H9 (cell line): ENCODE results near the gene KCNJ12. TPM values are rescaled to one million over a fixed set of nuclear protein-coding genes. Genes with fewer than 3 reads are reported as not detected.
A peak's percentile ranks its signal among the peaks of the same experiment; 100 is the strongest.

Source experiments
- DNase-seq: peaks from one replicate; pipeline ENCODE4 v3.0.0-alpha.2; 2017
- H2AFZ ChIP-seq: one replicate; pipeline ENCODE4 v1.6.1; 2013; ENCODE audit warnings: mild to moderate bottlenecking, low read length, control low read depth, moderate library complexity
- H2AK5ac ChIP-seq: 2 replicates; pipeline ENCODE4 v1.6.1; 2013; ENCODE audit warnings: low read length, control low read depth, mixed read lengths; ENCODE audit not compliant: insufficient read length
- H2BK120ac ChIP-seq: one replicate; pipeline ENCODE4 v1.6.1; 2013; ENCODE audit warnings: low read depth, mild to moderate bottlenecking, low read length, control low read depth, inconsistent platforms; ENCODE audit not compliant: poor library complexity, severe bottlenecking
- H2BK12ac ChIP-seq: 2 replicates; pipeline ENCODE4 v1.6.1; 2013; ENCODE audit warnings: low read length, control low read depth, mixed read lengths, low read depth; ENCODE audit not compliant: insufficient read length
- H2BK15ac ChIP-seq: 2 replicates; pipeline ENCODE4 v1.6.1; 2013; ENCODE audit warnings: low read depth, low read length, control low read depth
- H2BK20ac ChIP-seq: one replicate; pipeline ENCODE4 v1.6.1; 2013; ENCODE audit warnings: low read depth, mild to moderate bottlenecking, low read length, control low read depth, inconsistent platforms; ENCODE audit not compliant: poor library complexity, severe bottlenecking
- H2BK5ac ChIP-seq: 2 replicates; pipeline ENCODE4 v1.6.1; 2013; ENCODE audit warnings: low read length, control low read depth, mixed read lengths; ENCODE audit not compliant: insufficient read length
- H3K14ac ChIP-seq: 2 replicates; pipeline ENCODE4 v1.6.1; 2013; ENCODE audit warnings: low read length, control low read depth; ENCODE audit not compliant: insufficient read depth
- H3K18ac ChIP-seq: 2 replicates; pipeline ENCODE4 v1.6.1; 2013; ENCODE audit warnings: low read depth, mild to moderate bottlenecking, mixed read lengths, low read length, control low read depth; ENCODE audit not compliant: insufficient read length
- H3K23ac ChIP-seq: 2 replicates; pipeline ENCODE4 v1.6.1; 2013; ENCODE audit warnings: low read length, control low read depth, mixed read lengths, low read depth; ENCODE audit not compliant: insufficient read length
- H3K23me2 ChIP-seq: 2 replicates; pipeline ENCODE4 v1.6.1; 2013; ENCODE audit warnings: low read depth, mild to moderate bottlenecking, mixed read lengths, low read length, control low read depth; ENCODE audit not compliant: insufficient read length, poor library complexity, severe bottlenecking
- H3K27ac ChIP-seq: 2 replicates; pipeline ENCODE4 v1.5.1; 2013; ENCODE audit warnings: low read length, control low read depth, mixed read lengths, low read depth; ENCODE audit not compliant: insufficient read length
- H3K27me3 ChIP-seq: 2 replicates; pipeline ENCODE4 v1.6.1; 2013; ENCODE audit warnings: low read length, control low read depth, inconsistent platforms; ENCODE audit not compliant: insufficient read depth
- H3K4ac ChIP-seq: 2 replicates; pipeline ENCODE4 v1.6.1; 2013; ENCODE audit warnings: low read depth, mild to moderate bottlenecking, control low read depth, inconsistent platforms, low read length, moderate library complexity
- H3K4me1 ChIP-seq: 2 replicates; pipeline ENCODE4 v1.6.1; 2013; ENCODE audit warnings: low read length, control low read depth, inconsistent platforms; ENCODE audit not compliant: insufficient read depth
- H3K4me2 ChIP-seq: 2 replicates; pipeline ENCODE4 v1.6.1; 2013; ENCODE audit warnings: low read length, control low read depth, mixed read lengths; ENCODE audit not compliant: insufficient read length, insufficient read depth
- H3K56ac ChIP-seq: 2 replicates; pipeline ENCODE4 v1.6.1; 2013; ENCODE audit warnings: low read depth, mild to moderate bottlenecking, mixed read lengths, low read length, control low read depth; ENCODE audit not compliant: insufficient read length
- H3K79me1 ChIP-seq: 2 replicates; pipeline ENCODE4 v1.6.1; 2013; ENCODE audit warnings: low read depth, mild to moderate bottlenecking, moderate library complexity, low read length, control low read depth, inconsistent platforms; ENCODE audit not compliant: insufficient read depth, poor library complexity, severe bottlenecking
- H3K79me2 ChIP-seq: 2 replicates; pipeline ENCODE4 v1.6.1; 2013; ENCODE audit warnings: low read length, control low read depth, inconsistent platforms; ENCODE audit not compliant: insufficient read depth
- H3K9ac ChIP-seq: 2 replicates; pipeline ENCODE4 v1.6.1; 2013; ENCODE audit warnings: low read length, control low read depth, mixed read lengths; ENCODE audit not compliant: insufficient read length; ENCODE audit errors: extremely low read depth
- H3K9me3 ChIP-seq: one replicate; pipeline ENCODE4 v1.6.1; 2013; ENCODE audit warnings: low read depth, low read length, inconsistent platforms; ENCODE audit not compliant: control insufficient read depth
- H3T11ph ChIP-seq: one replicate; pipeline ENCODE4 v1.6.1; 2013; ENCODE audit warnings: mild to moderate bottlenecking, low read length, control low read depth, inconsistent platforms
- H4K20me1 ChIP-seq: one replicate; pipeline ENCODE4 v1.6.1; 2013; ENCODE audit not compliant: control insufficient read depth, insufficient read length, insufficient read depth
- H4K5ac ChIP-seq: 2 replicates; pipeline ENCODE4 v1.6.1; 2013; ENCODE audit warnings: low read depth, mild to moderate bottlenecking, mixed read lengths, low read length, control low read depth; ENCODE audit not compliant: insufficient read length
- H4K8ac ChIP-seq: replicated peaks from 2 replicates; pipeline ENCODE4 v1.6.1; 2013; ENCODE audit warnings: low read length, control low read depth, mixed read lengths, low read depth; ENCODE audit not compliant: insufficient read length
- H4K91ac ChIP-seq: 2 replicates; pipeline ENCODE4 v1.6.1; 2013; ENCODE audit warnings: low read depth, mild to moderate bottlenecking, moderate library complexity, mixed read lengths, low read length, control low read depth; ENCODE audit not compliant: insufficient read length
- H3K27ac Mint-ChIP-seq, 3 experiments: 2 replicates in 2 of 3; 3 replicates in 1 of 3; pipeline ENCODE4 v1.8.0; 2020 to 2021; ENCODE audit warnings: mixed read lengths in 3 of 3, mild to moderate bottlenecking in 1 of 3, moderate library complexity in 1 of 3
- H3K27me3 Mint-ChIP-seq: 2 replicates; pipeline ENCODE4 v1.8.0; 2021; ENCODE audit warnings: low read depth, mild to moderate bottlenecking, moderate library complexity, mixed read lengths
- H3K36me3 Mint-ChIP-seq, 3 experiments: 2 replicates in 2 of 3; 3 replicates in 1 of 3; pipeline ENCODE4 v1.8.0; 2020 to 2021; ENCODE audit warnings: low read depth in 3 of 3, mixed read lengths in 3 of 3; ENCODE audit not compliant: insufficient read depth in 1 of 3
- H3K4me1 Mint-ChIP-seq, 2 experiments: 2 replicates each; pipeline ENCODE4 v1.8.0; 2020; ENCODE audit warnings: mixed read lengths in 2 of 2
- H3K4me3 Mint-ChIP-seq, 2 experiments: 2 replicates in 1 of 2; 3 replicates in 1 of 2; pipeline ENCODE4 v1.8.0; 2020 to 2021; ENCODE audit warnings: mild to moderate bottlenecking in 2 of 2, mixed read lengths in 2 of 2, moderate library complexity in 1 of 2
- H3K9me3 Mint-ChIP-seq, 2 experiments: 2 replicates in 1 of 2; 3 replicates in 1 of 2; pipeline ENCODE4 v1.8.0; 2020; ENCODE audit warnings: mild to moderate bottlenecking in 2 of 2, mixed read lengths in 2 of 2, moderate library complexity in 1 of 2
- WGBS: extraction: QIAGEN DNeasy Blood & Tissue Kit; methylation state at CpG from one replicate; pipeline ENCODE4 v1.1.7; 2013; ENCODE audit warnings: missing lambda C conversion rate, low lambda C conversion rate, mixed read lengths; ENCODE audit not compliant: insufficient read length; ENCODE audit errors: extremely low coverage; 5-methylcytosine and 5-hydroxymethylcytosine counted together
- total RNA-seq: library from RNA; stranded (reverse); gene quantifications from 2 replicates; pipeline ENCODE4 v1.2.1, GENCODE V29; 2021
- TF ChIP-seq, protein P1 (sequence below): fragments of 200-600 bp; sonication (generic); conservative IDR thresholded peaks from 3 replicates; pipeline ENCODE4 v1.8.0; 2021; ENCODE audit warnings: antibody characterized with exemption, mild to moderate bottlenecking

Gene KCNJ12
- total RNA-seq, 1 experiment from 2014 or later, result 0.39 TPM

DNA sequence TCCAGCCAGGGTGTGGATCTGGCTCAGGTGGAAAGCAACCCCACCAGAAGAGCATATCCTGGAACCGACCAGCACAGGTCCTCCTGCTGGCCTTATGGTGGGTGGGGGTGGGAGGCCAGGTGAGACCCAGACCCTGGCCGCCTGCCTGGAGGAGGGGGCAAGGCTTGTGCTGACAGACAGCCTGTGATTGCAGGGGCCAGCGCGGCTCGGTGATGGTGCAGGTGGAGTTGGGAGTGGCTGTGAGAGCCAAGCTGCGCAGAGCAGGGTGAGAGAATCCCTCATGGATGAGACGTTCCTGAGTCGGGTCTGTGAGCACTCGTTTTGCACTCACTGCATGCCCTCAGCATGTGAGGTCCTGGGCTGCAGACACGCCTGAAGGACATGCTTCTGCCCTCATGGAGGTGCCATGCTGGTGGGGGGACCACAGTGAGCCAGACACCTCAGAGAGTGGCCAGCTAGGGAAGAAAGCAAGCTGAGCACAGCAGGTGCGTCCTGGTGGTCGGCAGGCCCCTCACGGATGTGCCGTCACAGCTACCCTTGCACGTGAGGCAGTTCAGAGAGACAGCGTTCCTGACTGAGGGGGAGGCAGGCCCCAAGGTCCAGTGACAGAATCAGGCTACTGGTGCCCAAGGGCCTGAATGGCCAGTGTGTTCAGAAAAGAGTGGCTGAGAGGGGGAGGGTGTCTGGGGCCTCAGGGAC, 3.8 kb upstream of the KCNJ12 start:
- Histone ChIP-seq H4K5ac (no peak overlapping the region), H2BK20ac (no peak overlapping the region), H3K56ac (no peak overlapping the region), H3K4me2 (no peak overlapping the region), H3K27ac (no peak overlapping the region), H2BK15ac (no peak overlapping the region), H3K79me2 (no peaks in the 10 kb centered on the region), H3K9me3 (no peaks in the 10 kb centered on the region), H2AK5ac (no peak overlapping the region), H4K20me1 (no peaks in the 10 kb centered on the region), H3K23me2 (peaks cover 7% of the 10 kb centered on the region), H3K23ac (no peak overlapping the region), H3T11ph (no peak overlapping the region), H3K9ac (no peak overlapping the region), H4K8ac (no peak overlapping the region), H2BK5ac (no peak overlapping the region), H3K4me1 (no peaks in the 10 kb centered on the region), H3K4ac (no peak overlapping the region), H2BK12ac (no peak overlapping the region), H3K18ac (no peak overlapping the region), H3K79me1 (no peaks in the 10 kb centered on the region), H3K27me3 (peaks cover 8% of the 10 kb centered on the region; the same call in 1 of the 2 replicates), H2BK120ac (no peak overlapping the region), H3K14ac (no peak overlapping the region), H4K91ac (no peak overlapping the region), H2AFZ (no peak overlapping the region)
- TF ChIP-seq, protein P1, sequence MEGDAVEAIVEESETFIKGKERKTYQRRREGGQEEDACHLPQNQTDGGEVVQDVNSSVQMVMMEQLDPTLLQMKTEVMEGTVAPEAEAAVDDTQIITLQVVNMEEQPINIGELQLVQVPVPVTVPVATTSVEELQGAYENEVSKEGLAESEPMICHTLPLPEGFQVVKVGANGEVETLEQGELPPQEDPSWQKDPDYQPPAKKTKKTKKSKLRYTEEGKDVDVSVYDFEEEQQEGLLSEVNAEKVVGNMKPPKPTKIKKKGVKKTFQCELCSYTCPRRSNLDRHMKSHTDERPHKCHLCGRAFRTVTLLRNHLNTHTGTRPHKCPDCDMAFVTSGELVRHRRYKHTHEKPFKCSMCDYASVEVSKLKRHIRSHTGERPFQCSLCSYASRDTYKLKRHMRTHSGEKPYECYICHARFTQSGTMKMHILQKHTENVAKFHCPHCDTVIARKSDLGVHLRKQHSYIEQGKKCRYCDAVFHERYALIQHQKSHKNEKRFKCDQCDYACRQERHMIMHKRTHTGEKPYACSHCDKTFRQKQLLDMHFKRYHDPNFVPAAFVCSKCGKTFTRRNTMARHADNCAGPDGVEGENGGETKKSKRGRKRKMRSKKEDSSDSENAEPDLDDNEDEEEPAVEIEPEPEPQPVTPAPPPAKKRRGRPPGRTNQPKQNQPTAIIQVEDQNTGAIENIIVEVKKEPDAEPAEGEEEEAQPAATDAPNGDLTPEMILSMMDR, result no peak
- Mint-ChIP-seq H3K4me3 (peak overlapping the region in 1 of 2 experiments; percentile 50; a peak in 1 of 5 replicates), H3K27ac (no peak overlapping the region), H3K36me3 (no peaks in the 10 kb centered on the region), H3K4me1 (peaks cover 23 to 50% of the 10 kb centered on the region in 2 experiments), H3K9me3 (no peaks in the 10 kb centered on the region; a peak in 1 of 5 replicates), H3K27me3 (peaks cover 57% of the 10 kb centered on the region)
- no CpG with 5 or more reads among the region's 16 CpGs for WGBS
- DNase-seq, result no peak
